C4-2B (cell line): ENCODE results near the gene NEDD4.

Experiments used
- CTCF ChIP-seq: fragments of 450-650 bp; conservative IDR thresholded peaks from 2 replicates; pipeline ENCODE4 v1.5.1; 2017; ENCODE audit warnings: mild to moderate bottlenecking
- ZFX ChIP-seq: fragments of 450-650 bp; IDR thresholded peaks from 2 replicates; pipeline ENCODE4 v1.6.1; 2017

GRCh38 chr15:55965091-55965490 is 28.3 kb downstream of the NEDD4 start:
- no peak for TF ChIP-seq CTCF
- no peak for TF ChIP-seq ZFX
